ENCODE results near the gene PEPD. TPM values are rescaled to one million over a fixed set of nuclear protein-coding genes. Genes with fewer than 3 reads are reported as not detected.

Gene PEPD
- total and polyA plus RNA-seq, 10 of the 15 experiments (the other 5 are each of a cell fraction or from before 2014, with no cell fraction given): 1.4 to 52.0 (median 20.2) TPM

DNA sequence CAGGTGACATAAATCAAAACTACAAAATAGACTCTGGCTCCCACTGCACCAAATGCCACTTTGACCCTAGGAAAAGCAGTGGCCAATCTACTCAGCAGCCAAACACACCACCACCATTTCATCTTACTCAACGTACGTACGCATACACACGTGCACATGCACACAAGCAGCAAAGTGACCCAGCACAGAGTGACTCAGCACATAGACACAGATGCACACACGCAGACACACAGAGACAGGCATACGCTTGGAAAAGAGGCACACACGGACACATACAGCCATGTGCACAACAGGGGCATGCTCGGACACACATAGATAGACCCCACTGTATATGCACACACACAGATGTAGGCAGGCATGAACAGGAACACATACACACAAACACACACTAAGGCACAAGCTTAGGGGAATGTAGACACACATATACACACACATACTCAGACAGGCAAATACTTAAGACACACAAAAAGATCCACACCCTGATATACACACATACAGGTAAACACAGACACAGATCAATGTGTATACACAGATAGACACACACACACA is 37.3 kb downstream of the PEPD start (continued):
- TF ChIP-seq ETV6 (conservative IDR thresholded peaks at IDR 0.05 in 1 of 2, IDR thresholded peaks at IDR 0.05 in 1 of 2; ENCODE audit: borderline replicate concordance in 1 of 2, low read depth in 1 of 2): no peak
- TF ChIP-seq, protein P1, sequence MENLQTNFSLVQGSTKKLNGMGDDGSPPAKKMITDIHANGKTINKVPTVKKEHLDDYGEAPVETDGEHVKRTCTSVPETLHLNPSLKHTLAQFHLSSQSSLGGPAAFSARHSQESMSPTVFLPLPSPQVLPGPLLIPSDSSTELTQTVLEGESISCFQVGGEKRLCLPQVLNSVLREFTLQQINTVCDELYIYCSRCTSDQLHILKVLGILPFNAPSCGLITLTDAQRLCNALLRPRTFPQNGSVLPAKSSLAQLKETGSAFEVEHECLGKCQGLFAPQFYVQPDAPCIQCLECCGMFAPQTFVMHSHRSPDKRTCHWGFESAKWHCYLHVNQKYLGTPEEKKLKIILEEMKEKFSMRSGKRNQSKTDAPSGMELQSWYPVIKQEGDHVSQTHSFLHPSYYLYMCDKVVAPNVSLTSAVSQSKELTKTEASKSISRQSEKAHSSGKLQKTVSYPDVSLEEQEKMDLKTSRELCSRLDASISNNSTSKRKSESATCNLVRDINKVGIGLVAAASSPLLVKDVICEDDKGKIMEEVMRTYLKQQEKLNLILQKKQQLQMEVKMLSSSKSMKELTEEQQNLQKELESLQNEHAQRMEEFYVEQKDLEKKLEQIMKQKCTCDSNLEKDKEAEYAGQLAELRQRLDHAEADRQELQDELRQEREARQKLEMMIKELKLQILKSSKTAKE (IDR thresholded peaks at IDR 0.05; ENCODE audit: low read depth, poor library complexity, severe bottlenecking): no peak
- TF ChIP-seq, protein P2, sequence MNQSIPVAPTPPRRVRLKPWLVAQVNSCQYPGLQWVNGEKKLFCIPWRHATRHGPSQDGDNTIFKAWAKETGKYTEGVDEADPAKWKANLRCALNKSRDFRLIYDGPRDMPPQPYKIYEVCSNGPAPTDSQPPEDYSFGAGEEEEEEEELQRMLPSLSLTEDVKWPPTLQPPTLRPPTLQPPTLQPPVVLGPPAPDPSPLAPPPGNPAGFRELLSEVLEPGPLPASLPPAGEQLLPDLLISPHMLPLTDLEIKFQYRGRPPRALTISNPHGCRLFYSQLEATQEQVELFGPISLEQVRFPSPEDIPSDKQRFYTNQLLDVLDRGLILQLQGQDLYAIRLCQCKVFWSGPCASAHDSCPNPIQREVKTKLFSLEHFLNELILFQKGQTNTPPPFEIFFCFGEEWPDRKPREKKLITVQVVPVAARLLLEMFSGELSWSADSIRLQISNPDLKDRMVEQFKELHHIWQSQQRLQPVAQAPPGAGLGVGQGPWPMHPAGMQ (IDR thresholded peaks at IDR 0.05; ENCODE audit: borderline replicate concordance): no peak
- TF ChIP-seq GABPA (IDR thresholded peaks at IDR 0.05; ENCODE audit: low read depth): no peak

DNA sequence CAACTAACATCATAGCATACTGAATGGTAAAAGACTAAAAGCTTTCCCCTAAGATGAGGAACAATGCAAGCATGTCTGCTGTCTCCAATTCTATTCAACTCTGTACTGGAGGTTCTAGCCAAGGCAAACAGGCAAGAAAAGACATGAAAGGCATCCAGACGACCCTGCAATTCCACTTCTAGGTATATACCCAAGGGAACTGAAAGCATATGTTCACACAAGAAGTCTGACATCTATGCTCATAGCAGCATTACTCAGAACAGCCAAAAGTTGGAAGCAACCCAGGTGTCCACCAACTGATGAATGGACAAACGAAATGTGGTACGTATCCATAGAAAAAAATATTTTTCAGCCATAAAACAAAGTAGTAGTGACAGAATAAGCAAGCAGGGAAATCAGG is 39.1 kb downstream of the PEPD start:
- ATAC-seq (no peak), FAIRE-seq (no peak), DNase-seq (ENCODE audit: low read depth, low spot score) (no peak)
- Histone ChIP-seq H3K4me1 (ENCODE audit: control insufficient read depth, insufficient read depth, low read length) (no peaks in the 10 kb centered on the region), H3K9ac (ENCODE audit: control insufficient read depth, insufficient read depth, low read length) (no peak overlapping the region), H3K79me2 (ENCODE audit: control insufficient read depth, insufficient read depth, low read length) (no peaks in the 10 kb centered on the region), H3K4me2 (ENCODE audit: control insufficient read depth, insufficient read depth) (no peak overlapping the region), H3K27me3 (replicated peaks in 1 of 2; ENCODE audit: control insufficient read depth in 2 of 2, insufficient read depth in 2 of 2, low read length in 1 of 2) (no peaks in the 10 kb centered on the region), H3K4me3 (no peak overlapping the region), H4K20me1 (ENCODE audit: control insufficient read depth, insufficient read depth) (no peaks in the 10 kb centered on the region), H2AFZ (ENCODE audit: control insufficient read depth, low read depth, low read length) (no peak overlapping the region), H3K36me3 (ENCODE audit: control insufficient read depth in 2 of 2, insufficient read depth in 2 of 2, low read length in 1 of 2) (no peaks in the 10 kb centered on the region), H3K27ac (ENCODE audit: control insufficient read depth, insufficient read depth) (no peak overlapping the region), H3K9me3 (replicated peaks; ENCODE audit: control insufficient read depth, insufficient read depth, low read length) (no peaks in the 10 kb centered on the region; the same call in 2 of the 3 replicates)
- SMC1A ChIA-PET (ENCODE audit: uncharacterized antibody, unreplicated experiment): no interaction called here
- POLR2A ChIA-PET: no interaction called here
- WGBS (ENCODE audit: insufficient coverage, insufficient replicate concordance, low lambda C conversion rate, missing lambda C conversion rate): 65% methylated on average over 3 of the region's 3 CpGs
- CTCF ChIA-PET: no interaction called here
- BruUV-seq (replicated peaks): no TSS peak
- in situ Hi-C loops (cut with MboI) (no loop called here), intact Hi-C loops (cut with micrococcal nuclease; ENCODE audit: unreplicated experiment) (no loop called here)
- RAD21 ChIA-PET (ENCODE audit: unreplicated experiment): no interaction called here
- TF ChIP-seq TCF3 (IDR thresholded peaks at IDR 0.05; ENCODE audit: borderline replicate concordance, insufficient read depth, low read depth, low read length) (no peak), NR2F1 (conservative IDR thresholded peaks at IDR 0.05) (no peak), ZBED1 (IDR thresholded peaks at IDR 0.05; ENCODE audit: borderline replicate concordance) (no peak), KDM1A (IDR thresholded peaks at IDR 0.05; ENCODE audit: borderline replicate concordance) (no peak), BHLHE40 (IDR thresholded peaks at IDR 0.05; ENCODE audit: borderline replicate concordance in 1 of 2, low read depth in 2 of 2, low read length in 1 of 2) (no peak), ZNF384 (IDR thresholded peaks at IDR 0.05; ENCODE audit: borderline replicate concordance, low read depth, low read length) (no peak), HDAC2 (IDR thresholded peaks at IDR 0.05) (no peak), CHD4 (IDR thresholded peaks at IDR 0.05) (no peak), EGR1 (IDR thresholded peaks at IDR 0.05; ENCODE audit: borderline replicate concordance in 1 of 2, low read depth in 2 of 2, low read length in 2 of 2) (no peak), STAT1 (conservative IDR thresholded peaks at IDR 0.05) (no peak)
- TF ChIP-seq, protein P3, sequence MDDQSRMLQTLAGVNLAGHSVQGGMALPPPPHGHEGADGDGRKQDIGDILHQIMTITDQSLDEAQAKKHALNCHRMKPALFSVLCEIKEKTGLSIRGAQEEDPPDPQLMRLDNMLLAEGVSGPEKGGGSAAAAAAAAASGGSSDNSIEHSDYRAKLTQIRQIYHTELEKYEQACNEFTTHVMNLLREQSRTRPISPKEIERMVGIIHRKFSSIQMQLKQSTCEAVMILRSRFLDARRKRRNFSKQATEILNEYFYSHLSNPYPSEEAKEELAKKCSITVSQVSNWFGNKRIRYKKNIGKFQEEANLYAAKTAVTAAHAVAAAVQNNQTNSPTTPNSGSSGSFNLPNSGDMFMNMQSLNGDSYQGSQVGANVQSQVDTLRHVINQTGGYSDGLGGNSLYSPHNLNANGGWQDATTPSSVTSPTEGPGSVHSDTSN (IDR thresholded peaks at IDR 0.05; ENCODE audit: insufficient replicate concordance, low read depth, low read length): no peak
